GM18498 (cell line): Measurements from ENCODE around the gene MGMT.

Source experiments
- ATAC-seq: cut with Tn5 transposase; IDR thresholded peaks from one replicate; pipeline ENCODE4 v1.9.1; 2021; ENCODE audit warnings: mild to moderate bottlenecking, moderate library complexity; ENCODE audit not compliant: unreplicated experiment

MGMT gene

GRCh38 chr10:129615381-129615780, 148.3 kb downstream of the MGMT start:
- no peak for ATAC-seq

DNA sequence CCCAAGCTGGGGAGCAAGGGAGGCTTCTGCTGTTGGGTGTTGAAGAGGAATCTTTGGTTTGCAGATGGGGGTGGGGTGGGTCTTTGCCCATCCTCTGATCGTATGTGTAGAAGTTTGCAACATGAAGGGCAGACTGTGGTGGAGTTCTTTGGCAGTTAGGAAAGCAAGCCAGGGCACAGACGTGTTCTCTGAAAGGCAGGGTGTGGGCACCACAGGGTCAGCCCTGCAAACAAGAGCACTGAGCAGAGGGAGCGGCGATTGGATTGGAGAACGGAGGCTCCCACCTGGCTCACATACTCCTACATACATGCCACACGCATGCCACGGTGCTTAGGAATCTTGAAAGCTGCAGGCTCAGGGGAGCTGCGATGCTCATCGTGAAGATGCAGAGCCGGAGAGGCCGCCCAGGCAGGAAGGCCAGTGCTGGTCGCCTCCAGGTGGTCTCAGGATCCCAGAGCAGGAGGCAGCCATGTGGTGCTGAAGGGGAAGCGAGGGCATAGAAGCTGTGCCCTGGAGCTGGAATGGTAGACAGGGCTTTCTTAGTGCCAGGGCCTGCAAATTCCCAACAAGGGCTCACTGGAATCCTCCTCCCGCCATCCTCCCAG, 149.0 kb downstream of the MGMT start:
- no peak for ATAC-seq

DNA sequence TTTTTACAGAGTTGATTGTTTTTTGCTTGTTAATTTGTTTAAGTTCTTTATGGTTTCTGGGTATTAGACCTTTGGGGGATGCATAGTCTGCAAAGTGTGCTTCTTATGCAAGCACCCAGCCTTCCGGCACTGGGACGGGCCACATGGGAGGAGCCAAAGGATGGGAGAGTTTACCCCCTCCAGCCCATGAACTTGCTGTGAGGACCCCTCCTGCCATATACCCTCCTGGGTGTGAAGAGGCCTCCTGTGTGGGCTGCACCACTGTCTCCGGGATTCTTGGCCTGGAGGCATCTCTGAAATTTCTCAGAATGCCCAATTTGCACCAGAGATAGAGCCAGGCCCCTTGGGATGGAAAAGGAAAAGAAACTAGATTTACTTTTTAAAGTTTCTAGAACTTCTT, 150.7 kb downstream of the MGMT start:
- ATAC-seq: no peak

DNA sequence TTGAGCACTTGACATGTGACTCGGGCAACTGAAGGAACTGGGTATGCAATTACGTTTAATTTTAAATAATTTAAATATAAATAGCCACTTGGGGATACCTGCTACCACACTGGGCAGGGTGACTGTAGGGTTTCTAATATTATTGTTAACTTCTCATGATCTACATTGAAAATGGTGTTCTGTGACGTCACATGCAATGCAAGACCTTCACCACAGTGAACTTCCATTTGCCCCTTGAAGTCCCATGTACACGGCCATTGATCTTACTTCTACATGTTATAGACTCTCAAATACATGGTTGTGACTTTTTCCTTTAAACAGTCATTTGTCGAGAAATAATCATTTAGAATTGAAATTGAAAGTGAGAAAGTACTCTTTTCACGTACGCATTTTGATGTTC, 154.0 kb downstream of the MGMT start:
- no peak for ATAC-seq

DNA sequence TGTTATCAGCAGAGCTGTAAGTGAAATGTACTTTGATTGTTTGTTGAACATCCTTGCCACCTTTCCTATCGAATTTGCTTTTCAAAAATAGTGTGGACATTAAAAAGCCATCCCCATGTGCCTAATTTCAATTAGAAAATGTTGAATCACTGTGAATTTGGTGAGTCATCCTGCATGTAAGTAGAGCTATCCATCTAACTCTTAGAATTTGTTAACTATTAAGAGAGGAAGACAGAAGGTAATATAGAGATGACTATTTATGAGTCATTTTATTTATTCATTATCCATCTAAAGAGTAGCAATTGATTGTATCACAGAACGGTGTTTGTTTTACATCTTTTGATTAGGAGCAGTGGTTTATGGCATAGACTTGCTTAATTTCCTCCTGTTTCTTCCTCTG, 154.7 kb downstream of the MGMT start:
- no peak for ATAC-seq

- no peak for ATAC-seq
These were observed 155.2 kb downstream of the MGMT start for GRCh38 chr10:129622291-129622690.

- ATAC-seq: no peak
These were observed 155.7 kb downstream of the MGMT start for GRCh38 chr10:129622736-129623135.

GRCh38 chr10:129624526-129624925, 157.5 kb downstream of the MGMT start:
- no peak for ATAC-seq

GRCh38 chr10:129626309-129626708, 159.3 kb downstream of the MGMT start:
- no peak for ATAC-seq

DNA sequence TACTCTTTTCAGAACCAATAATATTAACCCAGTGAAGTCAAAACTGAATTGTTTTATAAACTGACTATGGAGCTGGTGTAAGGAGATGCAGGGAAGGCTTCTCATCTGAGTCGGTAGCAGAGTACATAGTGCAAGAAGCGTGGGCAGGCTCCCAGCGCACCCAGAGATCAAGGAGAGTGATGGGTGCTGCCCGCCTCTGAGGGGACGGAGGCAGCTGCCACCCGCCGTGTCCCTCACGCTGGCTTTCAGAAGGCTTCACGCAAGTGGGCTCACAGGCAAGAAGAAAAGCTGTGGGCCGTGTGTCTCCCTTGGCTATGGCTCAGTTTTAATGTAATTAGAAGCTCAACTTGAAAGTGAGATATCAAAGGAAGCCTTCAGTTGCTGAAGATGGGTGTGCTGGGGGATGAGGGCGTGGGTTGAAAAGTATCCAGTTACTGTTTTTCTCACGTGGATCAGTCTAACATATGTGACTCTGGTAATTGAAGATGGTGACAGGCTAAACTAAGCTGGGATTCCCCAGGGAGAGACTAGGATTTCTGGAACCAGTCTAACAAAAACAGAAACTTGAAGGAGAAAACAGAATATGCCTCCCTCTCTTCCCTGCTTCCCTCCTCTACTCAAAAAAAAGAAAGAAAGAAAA, 159.9 kb downstream of the MGMT start:
- no peak for ATAC-seq

GRCh38 chr10:129627442-129627841, 160.4 kb downstream of the MGMT start:
- no peak for ATAC-seq

DNA sequence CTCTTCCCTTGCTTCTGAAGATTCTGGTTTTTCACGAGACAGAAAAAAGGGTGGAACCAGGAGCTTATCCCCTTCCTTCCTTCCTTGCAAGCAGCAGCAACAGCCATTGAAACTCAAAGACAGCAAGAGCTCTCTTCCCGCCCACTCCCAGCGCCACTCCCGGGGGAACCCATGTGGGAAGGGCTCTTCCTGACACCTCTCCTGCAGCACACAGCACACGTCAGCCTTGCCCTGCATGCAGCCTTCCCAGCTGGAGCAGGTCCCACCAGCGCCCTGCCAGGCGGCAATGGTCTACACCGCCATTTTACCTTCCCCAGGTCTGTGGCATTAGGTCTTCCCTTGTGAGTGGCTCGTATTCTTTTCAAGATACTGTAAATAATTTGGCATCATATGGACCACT, 161.8 kb downstream of the MGMT start:
- ATAC-seq: no peak

- no peak for ATAC-seq
These were observed 162.9 kb downstream of the MGMT start for GRCh38 chr10:129629911-129630310.

DNA sequence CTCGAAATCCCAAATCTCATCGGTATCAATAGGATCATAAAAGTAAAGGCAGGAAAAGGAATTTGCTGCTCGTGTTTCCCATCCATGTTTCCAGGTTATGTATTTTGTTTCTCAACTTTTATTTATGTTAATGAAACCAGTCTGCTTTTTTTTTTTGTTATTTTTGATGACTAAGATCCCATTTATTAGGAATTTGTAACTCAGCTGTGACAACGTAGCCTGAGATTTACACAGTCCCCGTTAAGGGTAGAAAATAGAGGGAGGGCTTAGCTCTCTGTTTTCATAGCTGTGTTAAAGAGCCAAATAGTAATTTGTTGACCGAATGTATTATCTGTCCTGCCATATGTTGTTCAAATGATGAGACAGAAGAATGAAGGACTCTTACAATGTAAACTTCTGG, 164.0 kb downstream of the MGMT start:
- no peak for ATAC-seq

DNA sequence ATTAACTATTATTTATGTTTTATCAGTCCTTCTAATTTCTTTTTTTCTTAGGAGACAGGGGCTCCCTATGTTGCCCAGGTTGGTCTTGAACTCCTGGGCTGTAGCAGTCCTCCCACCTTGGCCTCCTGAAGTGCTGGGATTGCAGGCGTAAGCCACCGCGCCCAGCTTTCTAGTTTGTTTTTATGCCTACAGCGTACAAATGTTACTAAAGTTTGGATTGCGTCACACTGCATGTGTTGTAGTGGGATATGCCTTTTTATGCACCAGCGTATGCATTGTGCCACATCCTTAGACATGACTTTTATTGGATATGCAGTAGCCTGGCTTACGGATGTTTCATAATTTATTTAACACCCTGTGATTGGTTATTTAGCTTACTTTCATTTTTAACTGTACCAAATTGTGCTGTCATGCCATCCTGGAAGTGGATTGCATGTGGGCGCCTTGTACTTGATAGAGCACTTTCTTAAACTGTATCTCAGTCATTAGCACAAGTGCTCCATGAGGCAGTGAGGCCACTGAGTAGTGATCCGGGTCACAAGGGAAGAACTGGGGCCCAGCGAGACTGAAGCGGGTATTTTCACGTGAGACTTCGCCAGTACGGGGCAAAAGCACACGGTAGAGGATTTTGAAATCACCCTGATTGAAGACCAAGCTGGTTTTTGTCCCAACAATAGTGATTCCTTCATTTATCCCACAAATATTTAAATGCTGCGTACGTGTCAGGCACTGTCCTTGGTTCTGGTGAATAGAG, 165.0 kb downstream of the MGMT start:
- ATAC-seq: no peak

GRCh38 chr10:129637010-129637409, 170.0 kb downstream of the MGMT start:
- no peak for ATAC-seq

- ATAC-seq: no peak
These were observed 170.8 kb downstream of the MGMT start for GRCh38 chr10:129637846-129638245.

DNA sequence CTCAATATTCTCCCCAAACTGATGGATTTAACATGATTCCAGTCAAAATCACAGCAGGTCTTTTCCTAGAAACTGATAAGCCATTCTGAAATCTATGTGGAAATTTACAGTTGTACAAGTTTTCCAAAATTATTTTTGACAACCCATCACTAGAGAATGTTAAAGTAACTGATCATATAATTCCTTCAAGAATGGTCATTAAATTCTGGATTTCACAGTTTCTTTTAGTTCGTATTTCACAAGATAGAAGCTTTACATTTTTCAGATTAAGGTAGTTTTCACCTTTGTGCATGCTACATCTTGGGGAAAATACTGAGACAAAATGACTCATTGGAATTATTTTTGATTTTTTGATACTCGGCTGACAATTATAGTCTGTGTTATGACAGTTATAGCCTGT, 174.3 kb downstream of the MGMT start:
- no peak for ATAC-seq

DNA sequence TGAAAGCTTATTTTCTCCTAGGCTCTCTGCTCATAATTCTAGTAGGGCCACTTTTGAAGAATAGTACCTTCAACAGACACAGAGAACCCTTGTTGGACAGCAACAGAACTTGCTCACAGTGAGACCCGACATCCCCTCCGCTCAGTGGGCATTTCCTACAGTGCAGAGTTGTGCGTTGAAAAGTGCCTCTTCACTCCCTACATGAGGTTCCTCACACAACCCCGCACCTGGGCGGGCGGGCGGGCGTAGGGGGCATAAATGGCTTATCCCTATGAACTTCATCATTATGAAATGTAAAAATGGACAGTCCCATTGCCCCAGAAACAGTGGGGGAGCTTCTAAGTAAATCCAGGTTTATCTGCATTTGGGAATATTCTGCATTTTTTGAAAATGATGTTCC, 174.9 kb downstream of the MGMT start:
- no peak for ATAC-seq

GRCh38 chr10:129642427-129642826, 175.4 kb downstream of the MGMT start:
- no peak for ATAC-seq

- no peak for ATAC-seq
These were observed 176.2 kb downstream of the MGMT start for GRCh38 chr10:129643266-129643665.

- ATAC-seq: no peak
These were observed 178.4 kb downstream of the MGMT start for GRCh38 chr10:129645487-129645886.
